Measurements from ENCODE around the gene DDX10.

The DDX10 gene

DNA sequence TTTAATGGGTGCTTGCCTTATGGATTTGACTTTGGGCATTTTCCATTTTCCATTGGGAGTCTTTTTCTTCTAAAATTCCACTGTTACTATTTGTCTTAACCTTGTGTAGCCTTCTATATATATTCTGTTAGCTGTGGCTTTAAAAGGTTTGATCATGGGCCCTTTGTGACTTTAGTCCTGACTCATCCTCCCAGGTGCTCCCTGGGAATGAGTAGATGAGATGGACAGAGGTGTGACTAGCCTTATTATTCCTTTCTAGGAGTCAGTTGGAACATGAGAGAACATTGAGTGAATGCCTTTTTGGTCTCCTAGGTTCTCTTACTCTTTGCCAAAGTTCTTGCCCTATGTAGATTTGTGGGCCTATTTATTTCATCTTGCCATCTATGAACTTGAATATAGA lies 39.0 kb downstream of the DDX10 start:
- no peak overlapping the region for H3K18ac ChIP-seq (ENCODE audit: low read length)

DNA sequence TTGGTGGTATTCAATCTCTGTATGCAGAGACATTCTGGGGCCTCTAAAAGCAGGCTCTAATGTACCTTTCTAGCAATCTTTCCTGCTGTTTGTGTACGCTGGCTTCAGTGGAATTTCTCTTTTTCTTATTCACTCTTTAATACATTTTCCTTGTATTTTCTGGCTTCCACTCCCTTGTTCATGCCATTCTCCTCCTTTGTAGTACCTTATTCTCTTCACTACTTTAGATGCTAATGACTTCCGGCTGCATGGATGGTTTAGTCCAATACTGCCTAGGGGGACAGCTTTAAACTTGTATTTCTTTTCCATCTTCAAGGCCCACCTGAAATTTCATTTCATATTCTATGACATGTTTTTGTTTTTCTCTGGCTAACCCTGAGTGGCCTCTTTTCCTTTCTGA lies 40.2 kb downstream of the DDX10 start:
- no peaks in the 10 kb centered on the region for H3K36me3 ChIP-seq (ENCODE audit: control insufficient read depth, insufficient read depth, low read length)
- no CpG with 5 or more reads among the region's 2 CpGs for WGBS (ENCODE audit: extremely low coverage, insufficient coverage, low lambda C conversion rate)
- no peak overlapping the region for H3K23ac ChIP-seq (ENCODE audit: low read length)

More for the DNA sequence above, 39.0 kb downstream of the DDX10 start:
- Histone ChIP-seq H3K27me3 (ENCODE audit: insufficient read depth, low read length, poor library complexity) (no peaks in the 10 kb centered on the region), H3K27ac (ENCODE audit: low read depth, low read length) (no peak overlapping the region), H4K8ac (ENCODE audit: low read depth, low read length) (no peak overlapping the region), H3K4ac (ENCODE audit: low read depth, low read length) (no peak overlapping the region), H3K9ac (ENCODE audit: low read length) (no peak overlapping the region), H3K56ac (ENCODE audit: low read length) (no peak overlapping the region), H4K5ac (ENCODE audit: low read length) (no peak overlapping the region), H2AK5ac (ENCODE audit: low read length) (no peak overlapping the region), H3K36me3 (ENCODE audit: control insufficient read depth, insufficient read depth, low read length) (peaks cover 2% of the 10 kb centered on the region), H3K23ac (ENCODE audit: low read length) (no peak overlapping the region), H3K4me1 (ENCODE audit: control insufficient read depth, low read depth, low read length) (no peaks in the 10 kb centered on the region), H2BK15ac (replicated peaks; ENCODE audit: low read depth) (no peak overlapping the region), H3K79me1 (ENCODE audit: low read length) (peaks cover 4% of the 10 kb centered on the region), H2BK5ac (ENCODE audit: low read length) (no peak overlapping the region), H3K79me2 (ENCODE audit: control insufficient read depth, insufficient read depth, low read length) (no peaks in the 10 kb centered on the region), H2BK120ac (ENCODE audit: low read depth, low read length) (no peak overlapping the region), H3K4me3 (ENCODE audit: low read length) (no peak overlapping the region), H3K4me2 (ENCODE audit: low read length) (no peak overlapping the region)
- DNase-seq: no peak

DNA sequence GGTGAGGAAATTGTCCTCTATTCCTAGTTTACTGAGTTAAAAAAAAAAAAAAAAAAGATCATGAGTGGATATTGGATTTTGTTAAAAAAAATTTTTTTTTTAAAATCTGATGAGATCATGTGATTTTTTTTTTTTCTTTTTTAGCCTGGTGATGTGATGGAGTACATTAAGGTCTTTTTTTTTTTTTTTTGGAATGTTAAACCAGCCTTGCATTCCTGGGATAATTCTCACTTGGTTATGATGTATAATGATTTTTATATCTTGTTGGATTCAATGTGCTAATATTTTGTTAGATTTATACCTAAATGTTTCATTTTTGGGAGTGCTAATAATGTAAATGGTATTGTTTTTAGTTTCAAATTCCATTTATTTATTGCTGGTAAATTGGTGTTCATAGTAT lies 43.3 kb downstream of the DDX10 start:
- Histone ChIP-seq H3K79me2 (ENCODE audit: control insufficient read depth, insufficient read depth, low read length) (no peaks in the 10 kb centered on the region), H3K4me2 (ENCODE audit: low read length) (no peak overlapping the region), H2AK5ac (ENCODE audit: low read length) (no peak overlapping the region), H3K56ac (ENCODE audit: low read length) (no peak overlapping the region), H3K18ac (ENCODE audit: low read length) (no peak overlapping the region), H3K4me1 (ENCODE audit: control insufficient read depth, low read depth, low read length) (no peaks in the 10 kb centered on the region), H2BK5ac (ENCODE audit: low read length) (no peak overlapping the region), H2BK15ac (replicated peaks; ENCODE audit: low read depth) (no peak overlapping the region), H3K79me1 (ENCODE audit: low read length) (peaks cover 4% of the 10 kb centered on the region), H2BK120ac (ENCODE audit: low read depth, low read length) (no peak overlapping the region), H3K36me3 (ENCODE audit: control insufficient read depth, insufficient read depth, low read length) (no peaks in the 10 kb centered on the region), H3K9ac (ENCODE audit: low read length) (no peak overlapping the region), H4K8ac (ENCODE audit: low read depth, low read length) (no peak overlapping the region), H3K27ac (ENCODE audit: low read depth, low read length) (no peak overlapping the region), H3K4me3 (ENCODE audit: low read length) (no peak overlapping the region), H3K27me3 (ENCODE audit: insufficient read depth, low read length, poor library complexity) (no peaks in the 10 kb centered on the region), H3K4ac (ENCODE audit: low read depth, low read length) (no peak overlapping the region), H3K23ac (ENCODE audit: low read length) (no peak overlapping the region), H4K5ac (ENCODE audit: low read length) (no peak overlapping the region)
- DNase-seq: no peak

More for the DNA sequence above, 40.2 kb downstream of the DDX10 start:
- H3K18ac ChIP-seq (ENCODE audit: low read length): no peak overlapping the region
- H3K56ac ChIP-seq (ENCODE audit: low read length): no peak overlapping the region
- H3K4me2 ChIP-seq (ENCODE audit: low read length): no peak overlapping the region
- no peaks in the 10 kb centered on the region for H3K79me2 ChIP-seq (ENCODE audit: control insufficient read depth, insufficient read depth, low read length)
- no peaks in the 10 kb centered on the region for H3K4me1 ChIP-seq (ENCODE audit: control insufficient read depth, low read depth, low read length)
- no peak overlapping the region for H3K9ac ChIP-seq (ENCODE audit: low read length)
- H2BK5ac ChIP-seq (ENCODE audit: low read length): no peak overlapping the region
- H3K27ac ChIP-seq (ENCODE audit: low read depth, low read length): no peak overlapping the region
- H2AK5ac ChIP-seq (ENCODE audit: low read length): no peak overlapping the region
- no peak overlapping the region for H2BK120ac ChIP-seq (ENCODE audit: low read depth, low read length)
- H4K5ac ChIP-seq (ENCODE audit: low read length): no peak overlapping the region
- no peak overlapping the region for H4K8ac ChIP-seq (ENCODE audit: low read depth, low read length)
- H3K4me3 ChIP-seq (ENCODE audit: low read length): no peak overlapping the region
- DNase-seq: no peak
- H3K79me1 ChIP-seq (ENCODE audit: low read length): peaks cover 4% of the 10 kb centered on the region
- H3K27me3 ChIP-seq (ENCODE audit: insufficient read depth, low read length, poor library complexity): no peaks in the 10 kb centered on the region
- H2BK15ac ChIP-seq (replicated peaks; ENCODE audit: low read depth): no peak overlapping the region
- no peak overlapping the region for H3K4ac ChIP-seq (ENCODE audit: low read depth, low read length)

DNA sequence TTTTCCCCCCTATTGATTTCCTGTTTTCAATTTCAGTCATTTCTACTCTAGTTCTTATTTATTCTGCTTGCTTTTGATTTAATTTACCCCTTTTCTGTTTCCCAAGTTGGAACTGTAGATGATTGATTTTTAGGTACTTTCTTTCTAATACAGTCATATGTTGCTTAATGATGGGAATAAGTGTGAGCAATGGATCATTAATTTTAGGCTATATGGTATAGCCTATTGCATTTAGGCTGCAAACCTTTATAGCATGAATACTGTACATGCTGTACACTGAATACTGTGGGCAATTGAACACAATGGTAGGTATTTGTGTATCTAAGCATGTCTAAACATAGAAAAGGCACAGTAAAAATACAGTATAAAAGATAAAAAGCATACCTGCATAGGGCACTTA lies 44.9 kb downstream of the DDX10 start:
- H2AK5ac ChIP-seq (ENCODE audit: low read length): no peak overlapping the region
- H3K79me2 ChIP-seq (ENCODE audit: control insufficient read depth, insufficient read depth, low read length): no peaks in the 10 kb centered on the region
- H2BK15ac ChIP-seq (replicated peaks; ENCODE audit: low read depth): no peak overlapping the region
- H3K27me3 ChIP-seq (ENCODE audit: insufficient read depth, low read length, poor library complexity): no peaks in the 10 kb centered on the region
- peaks cover 2% of the 10 kb centered on the region for H3K79me1 ChIP-seq (ENCODE audit: low read length)
- no peak for DNase-seq
- H2BK5ac ChIP-seq (ENCODE audit: low read length): no peak overlapping the region
- no peak overlapping the region for H3K27ac ChIP-seq (ENCODE audit: low read depth, low read length)
- H4K8ac ChIP-seq (ENCODE audit: low read depth, low read length): no peak overlapping the region
- H3K4ac ChIP-seq (ENCODE audit: low read depth, low read length): no peak overlapping the region
- H3K4me2 ChIP-seq (ENCODE audit: low read length): no peak overlapping the region
- no peak overlapping the region for H3K4me3 ChIP-seq (ENCODE audit: low read length)
- H3K56ac ChIP-seq (ENCODE audit: low read length): no peak overlapping the region
- no peak overlapping the region for H3K9ac ChIP-seq (ENCODE audit: low read length)
- no peak overlapping the region for H4K5ac ChIP-seq (ENCODE audit: low read length)
- no peaks in the 10 kb centered on the region for H3K36me3 ChIP-seq (ENCODE audit: control insufficient read depth, insufficient read depth, low read length)
- no peak overlapping the region for H3K23ac ChIP-seq (ENCODE audit: low read length)
- no peak overlapping the region for H2BK120ac ChIP-seq (ENCODE audit: low read depth, low read length)
- H3K4me1 ChIP-seq (ENCODE audit: control insufficient read depth, low read depth, low read length): no peaks in the 10 kb centered on the region
- no peak overlapping the region for H3K18ac ChIP-seq (ENCODE audit: low read length)

DNA sequence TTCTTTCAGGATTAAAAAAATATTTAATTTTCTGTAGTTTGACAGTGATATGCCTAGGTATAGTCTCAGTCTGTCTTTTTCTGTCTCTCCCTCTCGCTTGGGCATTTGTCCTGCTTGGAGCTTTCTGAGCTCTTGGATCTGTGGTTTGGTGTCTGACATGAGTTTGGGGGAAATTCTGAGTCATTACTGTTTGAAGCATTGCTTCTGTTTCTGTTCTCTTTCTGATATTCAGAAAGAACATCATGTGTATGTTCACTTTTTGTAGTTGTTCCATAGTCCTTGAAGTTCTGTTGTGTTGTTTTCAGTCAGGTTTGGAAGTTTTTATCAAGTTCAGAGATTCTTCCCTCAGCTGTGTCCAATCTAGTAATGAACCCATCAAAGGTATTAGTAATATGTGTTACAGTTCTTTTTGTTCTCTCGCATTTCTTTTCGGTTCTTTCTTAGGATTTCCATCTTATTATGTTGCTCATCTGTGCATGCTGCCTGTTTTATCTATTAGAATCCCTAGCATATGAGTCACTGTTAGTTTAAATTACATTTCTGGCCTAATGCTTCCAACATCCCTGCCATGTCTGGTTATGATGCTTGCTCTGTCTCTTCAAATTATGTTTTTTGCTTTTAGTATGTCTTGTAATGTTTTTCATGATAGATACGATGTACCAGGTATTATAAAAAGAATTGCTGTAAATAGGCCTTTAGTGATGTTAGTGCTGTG lies 48.4 kb downstream of the DDX10 start:
- no peak overlapping the region for H3K18ac ChIP-seq (ENCODE audit: low read length)
- peaks cover 2% of the 10 kb centered on the region for H3K79me1 ChIP-seq (ENCODE audit: low read length)
- no peak overlapping the region for H3K23ac ChIP-seq (ENCODE audit: low read length)
- no peak overlapping the region for H2BK120ac ChIP-seq (ENCODE audit: low read depth, low read length)
- no peaks in the 10 kb centered on the region for H3K4me1 ChIP-seq (ENCODE audit: control insufficient read depth, low read depth, low read length)
- H3K27ac ChIP-seq (ENCODE audit: low read depth, low read length): no peak overlapping the region
- H2BK15ac ChIP-seq (replicated peaks; ENCODE audit: low read depth): no peak overlapping the region
- no peak overlapping the region for H3K4me2 ChIP-seq (ENCODE audit: low read length)
- H2AK5ac ChIP-seq (ENCODE audit: low read length): no peak overlapping the region
- no peaks in the 10 kb centered on the region for H3K36me3 ChIP-seq (ENCODE audit: control insufficient read depth, insufficient read depth, low read length)
- no peak overlapping the region for H4K5ac ChIP-seq (ENCODE audit: low read length)
- no peaks in the 10 kb centered on the region for H3K79me2 ChIP-seq (ENCODE audit: control insufficient read depth, insufficient read depth, low read length)
- DNase-seq: no peak
- H4K8ac ChIP-seq (ENCODE audit: low read depth, low read length): no peak overlapping the region
- no peak overlapping the region for H3K4me3 ChIP-seq (ENCODE audit: low read length)
- H3K27me3 ChIP-seq (ENCODE audit: insufficient read depth, low read length, poor library complexity): no peaks in the 10 kb centered on the region
- H2BK5ac ChIP-seq (ENCODE audit: low read length): no peak overlapping the region
- no peak overlapping the region for H3K4ac ChIP-seq (ENCODE audit: low read depth, low read length)
- no peak overlapping the region for H3K56ac ChIP-seq (ENCODE audit: low read length)
- no CpG with 5 or more reads among the region's 4 CpGs for WGBS (ENCODE audit: extremely low coverage, insufficient coverage, low lambda C conversion rate)
- no peak overlapping the region for H3K9ac ChIP-seq (ENCODE audit: low read length)

GRCh38 chr11:108715239-108715638 lies 50.4 kb downstream of the DDX10 start:
- Histone ChIP-seq H3K18ac (ENCODE audit: low read length) (no peak overlapping the region), H3K4me3 (ENCODE audit: low read length) (no peak overlapping the region), H3K27ac (ENCODE audit: low read depth, low read length) (no peak overlapping the region), H3K9ac (ENCODE audit: low read length) (no peak overlapping the region), H4K5ac (ENCODE audit: low read length) (no peak overlapping the region), H3K79me2 (ENCODE audit: control insufficient read depth, insufficient read depth, low read length) (no peaks in the 10 kb centered on the region), H3K23ac (ENCODE audit: low read length) (no peak overlapping the region), H2BK120ac (ENCODE audit: low read depth, low read length) (no peak overlapping the region), H2BK15ac (replicated peaks; ENCODE audit: low read depth) (no peak overlapping the region), H3K79me1 (ENCODE audit: low read length) (peaks cover 2% of the 10 kb centered on the region), H3K4me1 (ENCODE audit: control insufficient read depth, low read depth, low read length) (no peaks in the 10 kb centered on the region), H3K36me3 (ENCODE audit: control insufficient read depth, insufficient read depth, low read length) (no peaks in the 10 kb centered on the region), H3K4me2 (ENCODE audit: low read length) (no peak overlapping the region), H2AK5ac (ENCODE audit: low read length) (no peak overlapping the region), H3K56ac (ENCODE audit: low read length) (no peak overlapping the region), H4K8ac (ENCODE audit: low read depth, low read length) (no peak overlapping the region), H2BK5ac (ENCODE audit: low read length) (no peak overlapping the region), H3K27me3 (ENCODE audit: insufficient read depth, low read length, poor library complexity) (no peaks in the 10 kb centered on the region), H3K4ac (ENCODE audit: low read depth, low read length) (no peak overlapping the region)
- WGBS (ENCODE audit: extremely low coverage, insufficient coverage, low lambda C conversion rate): no CpG with 5 or more reads among the region's 2 CpGs
- DNase-seq: no peak

Measured in mesendoderm (in vitro differentiated cells).